ENCODE measurements around the gene TRIM14.

GRCh38 chr9:98130576-98131228 lies 11.7 kb upstream of the TRIM14 start:
- TF ChIP-seq MAX (IDR thresholded peaks at IDR 0.05; ENCODE audit: low read depth, low read length) = no peak
- no peak for TF ChIP-seq CTCF (IDR thresholded peaks at IDR 0.05; ENCODE audit: low read depth, low read length)
- no peak for TF ChIP-seq POLR2A (IDR thresholded peaks at IDR 0.05; ENCODE audit: extremely low read depth, insufficient read length)
- no peak for TF ChIP-seq MYC (IDR thresholded peaks at IDR 0.05; ENCODE audit: low read depth, low read length)
